ENCODE results near the gene FGD3.

The FGD3 gene

GRCh38 chr9:93082841-93083411, 135.6 kb downstream of the FGD3 start:
- DNase-seq: no peak

GRCh38 chr9:93083592-93084470, 136.5 kb downstream of the FGD3 start:
- peak; percentile 21 for DNase-seq

- DNase-seq: no peak
Observed at GRCh38 chr9:93084471-93084881, 137.2 kb downstream of the FGD3 start.

- DNase-seq: no peak
Observed at GRCh38 chr9:93085676-93086075, 138.4 kb downstream of the FGD3 start.
